GM12892 (cell line): ENCODE results near the gene KLHL26.

Experiments used
- DNase-seq: peaks from one replicate; pipeline ENCODE4 v3.0.0; 2011; ENCODE audit not compliant: insufficient read length
- FAIRE-seq: peaks from 2 replicates; lab custom pipeline; 2011; peaks lifted over from hg19 to GRCh38; lab: Jason Lieb, UNC
- POLR2A ChIP-seq: IDR thresholded peaks from 2 replicates; pipeline ENCODE4 v1.6.1; 2011; ENCODE audit warnings: low read depth, low read length, control low read depth
- POLR2AphosphoS5 ChIP-seq: IDR thresholded peaks from 2 replicates; pipeline ENCODE4 v1.6.1; 2011; ENCODE audit warnings: low read depth, low read length, control low read depth
- TAF1 ChIP-seq: IDR thresholded peaks from 2 replicates; pipeline ENCODE4 v1.6.1; 2011; ENCODE audit warnings: low read depth, mild to moderate bottlenecking, control low read depth, low read length, borderline replicate concordance

The KLHL26 gene

GRCh38 chr19:18633321-18633720 lies 3.5 kb upstream of the KLHL26 start:
- no peak for FAIRE-seq

GRCh38 chr19:18634612-18635297 lies 2.1 kb upstream of the KLHL26 start:
- no peak for DNase-seq

More at GRCh38 chr19:18633321-18633720, 3.5 kb upstream of the KLHL26 start:
- TF ChIP-seq TAF1 (no peak), POLR2AphosphoS5 (no peak), POLR2A (no peak)
- no peak for DNase-seq

GRCh38 chr19:18635831-18636182 lies 1.0 kb upstream of the KLHL26 start:
- no peak for FAIRE-seq
- no peak for DNase-seq
- TF ChIP-seq POLR2AphosphoS5 (no peak), POLR2A (no peak), TAF1 (no peak)

More at GRCh38 chr19:18634612-18635297, 2.1 kb upstream of the KLHL26 start:
- FAIRE-seq: no peak
- TF ChIP-seq TAF1 (no peak), POLR2AphosphoS5 (no peak), POLR2A (no peak)

- TF ChIP-seq TAF1 (no peak), POLR2AphosphoS5 (no peak), POLR2A (no peak)
- FAIRE-seq: peak; percentile 96
These were observed 452 bp upstream of the KLHL26 start for GRCh38 chr19:18636183-18636968.

DNA sequence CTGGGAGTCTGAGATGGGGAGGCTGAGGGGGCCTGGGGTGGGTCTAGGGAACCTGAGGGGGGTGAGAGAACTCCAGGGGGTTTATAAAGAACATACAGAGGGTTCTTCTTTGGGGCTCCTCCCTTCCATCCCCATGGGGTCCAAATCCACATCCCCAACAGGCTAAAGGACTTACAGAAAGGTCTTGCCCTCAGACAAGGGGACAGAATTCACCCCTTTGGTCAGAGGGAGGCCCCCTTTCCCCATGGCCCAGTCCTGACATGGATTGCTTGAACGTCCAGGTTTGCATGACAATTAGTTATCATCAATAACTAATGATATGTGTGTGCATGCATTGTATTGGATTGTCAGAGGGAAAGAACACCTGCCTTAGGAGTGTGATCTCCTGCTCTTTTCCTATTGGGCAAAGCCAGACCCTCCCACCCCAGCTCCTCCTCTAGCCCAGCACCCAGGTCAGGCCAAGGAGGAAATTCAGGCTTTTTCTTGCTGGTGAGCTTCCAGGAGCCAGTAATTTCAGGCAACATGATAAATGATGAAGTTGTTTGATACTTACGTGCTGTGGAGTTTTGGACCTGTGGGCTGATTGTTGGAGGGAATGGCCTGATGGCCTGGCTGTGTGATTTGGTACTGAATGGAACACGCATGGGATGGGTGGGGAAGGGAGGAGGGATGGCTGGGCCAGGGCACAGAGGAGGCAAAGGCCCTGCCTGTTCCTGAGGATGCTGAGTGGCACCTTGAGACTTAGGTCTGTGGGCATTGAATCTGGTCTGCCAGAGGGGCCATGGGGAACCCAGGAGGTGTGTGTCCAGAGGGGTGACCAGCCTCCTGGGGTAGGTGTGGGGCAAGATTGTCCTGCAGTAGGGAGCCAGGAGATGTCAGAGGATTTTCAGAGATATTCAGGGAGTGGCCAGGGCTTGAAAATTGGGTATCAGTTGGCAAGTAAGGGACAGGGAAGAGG lies 1.1 kb downstream of the KLHL26 start:
- no peak for TF ChIP-seq POLR2AphosphoS5
- no peak for DNase-seq
- FAIRE-seq: no peak

More at GRCh38 chr19:18636183-18636968, 452 bp upstream of the KLHL26 start:
- peak; percentile 96 for DNase-seq

GRCh38 chr19:18639706-18640243 lies 2.9 kb downstream of the KLHL26 start:
- no peak for FAIRE-seq
- DNase-seq: no peak

DNA sequence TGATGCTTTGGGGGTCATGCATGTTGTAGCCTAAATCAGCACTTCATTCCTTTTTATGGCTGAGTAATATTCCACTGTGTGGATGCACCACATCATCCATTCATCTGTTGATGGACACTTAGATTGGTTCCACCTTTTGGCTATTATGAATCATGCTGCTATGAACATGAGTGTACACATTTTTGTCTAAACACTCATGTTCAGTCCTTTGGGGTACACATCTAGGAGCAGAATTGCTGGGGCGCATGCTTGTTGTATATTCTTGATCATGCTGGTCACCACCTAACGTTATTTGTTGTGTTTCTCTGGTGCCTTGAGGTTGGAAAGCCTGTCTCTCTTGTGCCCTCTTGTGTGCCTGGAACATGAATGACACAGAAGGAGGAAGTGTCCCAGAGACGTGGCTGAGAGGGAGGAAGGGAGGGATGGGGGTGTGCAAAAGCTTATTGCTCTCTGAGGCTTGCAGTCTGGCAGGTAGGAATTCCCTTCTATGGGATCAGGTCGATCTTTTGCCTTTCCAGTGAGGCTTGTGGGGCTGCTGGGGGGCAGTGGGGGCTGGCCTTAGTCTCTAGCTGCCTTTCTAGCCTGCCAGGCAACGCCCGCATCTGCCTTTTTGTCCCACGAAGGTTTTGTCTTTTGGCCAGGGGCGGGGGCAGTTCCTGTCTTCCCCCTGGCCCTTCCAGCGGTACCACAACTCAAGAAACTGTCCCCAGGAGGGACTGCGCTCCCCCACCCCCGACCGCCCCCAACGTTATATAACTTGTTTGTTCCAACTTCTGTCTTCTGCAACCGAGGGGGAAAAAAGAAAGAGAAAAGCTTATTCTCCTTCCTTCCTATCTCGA lies 7.6 kb downstream of the KLHL26 start:
- TF ChIP-seq POLR2AphosphoS5 (no peak), TAF1 (no peak), POLR2A (no peak)
- FAIRE-seq (peak; percentile 61), DNase-seq (no peak)

More at GRCh38 chr19:18639706-18640243, 2.9 kb downstream of the KLHL26 start:
- no peak for TF ChIP-seq TAF1
- no peak for TF ChIP-seq POLR2AphosphoS5
- no peak for TF ChIP-seq POLR2A

DNA sequence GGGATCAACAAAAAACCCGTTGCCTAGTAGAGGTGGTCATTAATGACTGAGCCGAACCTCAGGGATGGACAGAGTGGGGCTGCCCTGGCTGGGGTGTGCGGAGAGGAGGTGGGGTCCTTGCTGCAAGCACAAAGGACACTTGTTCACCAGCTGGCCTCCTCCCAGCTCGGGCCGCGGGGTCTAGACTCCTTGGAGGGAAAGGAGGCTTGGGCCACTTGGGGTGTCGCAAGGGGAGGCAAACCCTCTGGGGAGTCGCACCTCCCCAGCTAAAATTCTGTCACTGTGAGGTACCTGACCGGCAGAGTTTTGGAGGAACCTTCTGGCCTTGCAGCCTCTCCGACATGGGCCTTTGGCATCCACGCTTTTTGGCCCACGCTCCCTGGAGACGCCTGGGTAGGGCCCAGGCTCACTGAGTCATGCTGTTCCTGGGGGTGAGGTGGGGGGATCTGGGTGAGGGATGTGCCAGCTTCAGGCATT lies 8.2 kb downstream of the KLHL26 start:
- TF ChIP-seq TAF1 (no peak), POLR2A (no peak), POLR2AphosphoS5 (no peak)
- DNase-seq (no peak), FAIRE-seq (no peak)

DNA sequence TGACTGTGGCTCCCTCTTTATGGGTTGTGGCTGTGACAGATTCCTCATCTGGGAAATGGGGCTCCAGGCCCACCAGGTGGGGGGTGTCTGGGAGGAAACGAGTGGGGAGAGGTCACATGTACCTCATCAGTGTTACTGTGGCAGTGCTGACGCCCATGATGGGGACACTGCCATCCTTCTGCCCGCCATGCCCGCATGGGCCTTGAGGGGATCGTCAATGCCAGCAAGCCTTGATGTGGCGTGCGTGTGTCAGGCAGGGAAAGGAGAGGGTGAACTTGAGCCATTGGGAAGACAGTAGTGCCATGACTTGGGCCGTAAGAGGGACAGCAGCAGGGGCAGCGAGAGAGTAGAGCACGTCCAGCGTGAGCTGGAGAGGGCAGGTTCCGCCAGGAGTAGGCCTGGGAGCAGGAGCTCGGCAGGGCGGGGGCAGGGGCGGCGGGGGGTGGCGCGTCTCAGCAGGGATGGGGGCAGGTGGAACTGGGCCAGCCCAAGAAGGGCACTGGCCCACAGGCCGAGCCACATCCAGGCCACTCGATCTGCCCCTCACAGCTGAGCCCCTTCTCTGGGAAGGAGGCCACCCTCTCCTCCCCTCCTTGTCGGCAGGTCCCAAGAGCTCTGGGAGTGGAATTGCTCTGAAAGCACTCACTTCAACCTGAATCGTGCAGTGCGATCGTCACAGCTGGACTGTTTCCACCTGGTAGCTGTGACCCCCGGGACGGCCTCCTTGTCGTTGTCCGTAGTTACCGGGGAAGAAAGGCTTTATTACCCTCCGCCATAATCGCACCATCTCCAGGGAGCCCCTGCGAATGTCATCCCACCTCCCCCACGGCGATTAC lies 9.9 kb downstream of the KLHL26 start:
- no peak for FAIRE-seq

GRCh38 chr19:18647371-18647767 lies 10.5 kb downstream of the KLHL26 start:
- no peak for TF ChIP-seq POLR2A
- DNase-seq (no peak), FAIRE-seq (no peak)

More for the DNA sequence above, 9.9 kb downstream of the KLHL26 start:
- TF ChIP-seq TAF1 (no peak), POLR2AphosphoS5 (no peak), POLR2A (no peak)
- DNase-seq: no peak
